ENCODE data around the gene PLA2G6.

GRCh38 chr22:38212442-38212841 lies 30.8 kb upstream of the PLA2G6 start:
- TF ChIP-seq, protein P1, sequence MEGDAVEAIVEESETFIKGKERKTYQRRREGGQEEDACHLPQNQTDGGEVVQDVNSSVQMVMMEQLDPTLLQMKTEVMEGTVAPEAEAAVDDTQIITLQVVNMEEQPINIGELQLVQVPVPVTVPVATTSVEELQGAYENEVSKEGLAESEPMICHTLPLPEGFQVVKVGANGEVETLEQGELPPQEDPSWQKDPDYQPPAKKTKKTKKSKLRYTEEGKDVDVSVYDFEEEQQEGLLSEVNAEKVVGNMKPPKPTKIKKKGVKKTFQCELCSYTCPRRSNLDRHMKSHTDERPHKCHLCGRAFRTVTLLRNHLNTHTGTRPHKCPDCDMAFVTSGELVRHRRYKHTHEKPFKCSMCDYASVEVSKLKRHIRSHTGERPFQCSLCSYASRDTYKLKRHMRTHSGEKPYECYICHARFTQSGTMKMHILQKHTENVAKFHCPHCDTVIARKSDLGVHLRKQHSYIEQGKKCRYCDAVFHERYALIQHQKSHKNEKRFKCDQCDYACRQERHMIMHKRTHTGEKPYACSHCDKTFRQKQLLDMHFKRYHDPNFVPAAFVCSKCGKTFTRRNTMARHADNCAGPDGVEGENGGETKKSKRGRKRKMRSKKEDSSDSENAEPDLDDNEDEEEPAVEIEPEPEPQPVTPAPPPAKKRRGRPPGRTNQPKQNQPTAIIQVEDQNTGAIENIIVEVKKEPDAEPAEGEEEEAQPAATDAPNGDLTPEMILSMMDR (IDR thresholded peaks at IDR 0.05): no peak
- TF ChIP-seq POLR2A (IDR thresholded peaks at IDR 0.05; ENCODE audit: low read length) (no peak), CEBPB (IDR thresholded peaks at IDR 0.05) (no peak), KDM1A (IDR thresholded peaks at IDR 0.05; ENCODE audit: low read depth) (no peak), HDAC2 (IDR thresholded peaks at IDR 0.05) (no peak), EP300 (IDR thresholded peaks at IDR 0.05) (no peak), RCOR1 (IDR thresholded peaks at IDR 0.05; ENCODE audit: low read depth, low read length) (no peak), CHD2 (IDR thresholded peaks at IDR 0.05; ENCODE audit: low read length, partially characterized antibody) (no peak), TP53 (CRISPR knock-in tag; IDR thresholded peaks at IDR 0.05) (no peak), RAD21 (conservative IDR thresholded peaks at IDR 0.05 in 1 of 2, IDR thresholded peaks at IDR 0.05 in 1 of 2) (no peak)
- TF ChIP-seq, protein P2, sequence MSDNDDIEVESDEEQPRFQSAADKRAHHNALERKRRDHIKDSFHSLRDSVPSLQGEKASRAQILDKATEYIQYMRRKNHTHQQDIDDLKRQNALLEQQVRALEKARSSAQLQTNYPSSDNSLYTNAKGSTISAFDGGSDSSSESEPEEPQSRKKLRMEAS (IDR thresholded peaks at IDR 0.05): no peak
- TF ChIP-seq, protein P3, sequence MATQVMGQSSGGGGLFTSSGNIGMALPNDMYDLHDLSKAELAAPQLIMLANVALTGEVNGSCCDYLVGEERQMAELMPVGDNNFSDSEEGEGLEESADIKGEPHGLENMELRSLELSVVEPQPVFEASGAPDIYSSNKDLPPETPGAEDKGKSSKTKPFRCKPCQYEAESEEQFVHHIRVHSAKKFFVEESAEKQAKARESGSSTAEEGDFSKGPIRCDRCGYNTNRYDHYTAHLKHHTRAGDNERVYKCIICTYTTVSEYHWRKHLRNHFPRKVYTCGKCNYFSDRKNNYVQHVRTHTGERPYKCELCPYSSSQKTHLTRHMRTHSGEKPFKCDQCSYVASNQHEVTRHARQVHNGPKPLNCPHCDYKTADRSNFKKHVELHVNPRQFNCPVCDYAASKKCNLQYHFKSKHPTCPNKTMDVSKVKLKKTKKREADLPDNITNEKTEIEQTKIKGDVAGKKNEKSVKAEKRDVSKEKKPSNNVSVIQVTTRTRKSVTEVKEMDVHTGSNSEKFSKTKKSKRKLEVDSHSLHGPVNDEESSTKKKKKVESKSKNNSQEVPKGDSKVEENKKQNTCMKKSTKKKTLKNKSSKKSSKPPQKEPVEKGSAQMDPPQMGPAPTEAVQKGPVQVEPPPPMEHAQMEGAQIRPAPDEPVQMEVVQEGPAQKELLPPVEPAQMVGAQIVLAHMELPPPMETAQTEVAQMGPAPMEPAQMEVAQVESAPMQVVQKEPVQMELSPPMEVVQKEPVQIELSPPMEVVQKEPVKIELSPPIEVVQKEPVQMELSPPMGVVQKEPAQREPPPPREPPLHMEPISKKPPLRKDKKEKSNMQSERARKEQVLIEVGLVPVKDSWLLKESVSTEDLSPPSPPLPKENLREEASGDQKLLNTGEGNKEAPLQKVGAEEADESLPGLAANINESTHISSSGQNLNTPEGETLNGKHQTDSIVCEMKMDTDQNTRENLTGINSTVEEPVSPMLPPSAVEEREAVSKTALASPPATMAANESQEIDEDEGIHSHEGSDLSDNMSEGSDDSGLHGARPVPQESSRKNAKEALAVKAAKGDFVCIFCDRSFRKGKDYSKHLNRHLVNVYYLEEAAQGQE (IDR thresholded peaks at IDR 0.05): no peak
